Keratinocyte (primary cell): Measurements from ENCODE around the gene CRIM1. TPM values are rescaled to one million over a fixed set of nuclear protein-coding genes. Genes with fewer than 3 reads are reported as not detected.
A peak's percentile ranks its signal among the peaks of the same experiment; 100 is the strongest.

Experiments
- DNase-seq: peaks from one replicate; pipeline ENCODE4 v3.0.0-alpha.2; 2011; ENCODE audit warnings: low read depth, missing footprints, low spot score
- FAIRE-seq: peaks from 2 replicates; lab custom pipeline; 2011; peaks lifted over from hg19 to GRCh38; lab: Jason Lieb, UNC
- H2AFZ ChIP-seq: 2 replicates; pipeline ENCODE4 v1.6.0; 2012; ENCODE audit warnings: low read length, control low read depth, inconsistent platforms; ENCODE audit not compliant: control insufficient read depth
- H3K27ac ChIP-seq: 2 replicates; pipeline ENCODE4 v1.5.1; 2011; ENCODE audit warnings: low read length; ENCODE audit not compliant: control insufficient read depth, insufficient read depth
- H3K27me3 ChIP-seq: 3 replicates; pipeline ENCODE4 v1.6.0; 2011; ENCODE audit warnings: low read length; ENCODE audit not compliant: control insufficient read depth, insufficient read depth; ENCODE audit errors: extremely low read depth
- H3K36me3 ChIP-seq, 2 experiments: 2 replicates in 1 of 2; 3 replicates in 1 of 2; pipeline ENCODE4 v1.5.1; 2011; ENCODE audit warnings: low read length in 2 of 2, mild to moderate bottlenecking in 1 of 2; ENCODE audit not compliant: control insufficient read depth in 2 of 2, insufficient read depth in 2 of 2; ENCODE audit errors: extremely low read depth in 1 of 2
- H3K4me1 ChIP-seq: 3 replicates; pipeline ENCODE4 v1.5.1; 2011; ENCODE audit warnings: low read length; ENCODE audit not compliant: control insufficient read depth, insufficient read depth; ENCODE audit errors: extremely low read depth
- H3K4me2 ChIP-seq: 3 replicates; pipeline ENCODE4 v1.6.0; 2011; ENCODE audit warnings: low read depth, low read length; ENCODE audit not compliant: control insufficient read depth, insufficient read depth; ENCODE audit errors: extremely low read depth
- H3K4me3 ChIP-seq, 3 experiments: fragments of 200-600 bp in 1 of 3; sonication (generic) in 1 of 3; 2 replicates in 2 of 3; 3 replicates in 1 of 3; pipeline ENCODE4 v1.5.1; 2011 to 2016; ENCODE audit warnings: low read length in 3 of 3, mild to moderate bottlenecking in 3 of 3, control low read depth in 2 of 3, inconsistent platforms in 1 of 3, low read depth in 1 of 3, mixed read lengths in 1 of 3, mixed run types in 1 of 3, moderate library complexity in 1 of 3; ENCODE audit not compliant: control insufficient read depth in 2 of 3, insufficient read depth in 2 of 3; ENCODE audit errors: extremely low read depth in 1 of 3
- H3K79me2 ChIP-seq: 2 replicates; pipeline ENCODE4 v1.6.0; 2012; ENCODE audit warnings: low read length; ENCODE audit not compliant: control insufficient read depth, insufficient read depth
- H3K9ac ChIP-seq: 3 replicates; pipeline ENCODE4 v1.6.0; 2011; ENCODE audit warnings: low read length; ENCODE audit not compliant: control insufficient read depth, insufficient read depth; ENCODE audit errors: extremely low read depth
- H3K9me1 ChIP-seq: 3 replicates; pipeline ENCODE4 v1.6.0; 2011; ENCODE audit warnings: low read length; ENCODE audit not compliant: control insufficient read depth, insufficient read depth; ENCODE audit errors: extremely low read depth
- H3K9me3 ChIP-seq: 2 replicates; pipeline ENCODE4 v1.5.1; 2012; ENCODE audit warnings: low read depth, low read length; ENCODE audit not compliant: control insufficient read depth
- H4K20me1 ChIP-seq: 3 replicates; pipeline ENCODE4 v1.6.0; 2011; ENCODE audit warnings: low read length; ENCODE audit not compliant: control insufficient read depth, insufficient read depth; ENCODE audit errors: extremely low read depth
- EZH2 ChIP-seq: IDR thresholded peaks from one replicate; pipeline ENCODE4 v1.6.1; 2012; ENCODE audit warnings: inconsistent platforms, mild to moderate bottlenecking, low read length, moderate library complexity
- dilution Hi-C: fragments of 300-500 bp; cut with MboI; formaldehyde crosslinking; loops from one replicate; pipeline ENCODE4 v1.7.0; 2020; ENCODE audit warnings: low sequenced_read_pairs; ENCODE audit not compliant: extremely low pct_ligation_motif_present
- polyA plus RNA-seq, 5 experiments: library from polyadenylated mRNA; depleted of rRNA in 3 of 5; stranded (reverse) in 3 of 5; stranded (forward) in 1 of 5; unstranded in 1 of 5; fragments of >200 nt; gene quantifications; 1 replicate in 1 of 5; 2 replicates in 3 of 5; 3 replicates in 1 of 5; pipeline versions ENCODE4 v1.2.1 to v1.2.3, GENCODE V29; 2011 to 2012; ENCODE audit warnings: missing spikeins in 2 of 5, low read depth in 1 of 5, low replicate concordance in 1 of 5
- TF ChIP-seq, protein P1 (sequence below), 3 experiments: IDR thresholded peaks in 1 of 3; conservative IDR thresholded peaks in 1 of 3; optimal IDR thresholded peaks in 1 of 3; 2 replicates in 2 of 3; 3 replicates in 1 of 3; pipeline versions ENCODE3 to v1.5.1; 2011; ENCODE audit warnings: low read length in 3 of 3, mild to moderate bottlenecking in 3 of 3, moderate library complexity in 2 of 3, control low read depth in 1 of 3, inconsistent platforms in 1 of 3; ENCODE audit not compliant: insufficient read depth in 2 of 3; ENCODE audit errors: extremely low read depth in 1 of 3

Gene CRIM1
- polyA plus RNA-seq, 1 donor (not counting 4 experiments of a cell fraction or from before 2014, with no cell fraction given), result 98.3 TPM

DNA sequence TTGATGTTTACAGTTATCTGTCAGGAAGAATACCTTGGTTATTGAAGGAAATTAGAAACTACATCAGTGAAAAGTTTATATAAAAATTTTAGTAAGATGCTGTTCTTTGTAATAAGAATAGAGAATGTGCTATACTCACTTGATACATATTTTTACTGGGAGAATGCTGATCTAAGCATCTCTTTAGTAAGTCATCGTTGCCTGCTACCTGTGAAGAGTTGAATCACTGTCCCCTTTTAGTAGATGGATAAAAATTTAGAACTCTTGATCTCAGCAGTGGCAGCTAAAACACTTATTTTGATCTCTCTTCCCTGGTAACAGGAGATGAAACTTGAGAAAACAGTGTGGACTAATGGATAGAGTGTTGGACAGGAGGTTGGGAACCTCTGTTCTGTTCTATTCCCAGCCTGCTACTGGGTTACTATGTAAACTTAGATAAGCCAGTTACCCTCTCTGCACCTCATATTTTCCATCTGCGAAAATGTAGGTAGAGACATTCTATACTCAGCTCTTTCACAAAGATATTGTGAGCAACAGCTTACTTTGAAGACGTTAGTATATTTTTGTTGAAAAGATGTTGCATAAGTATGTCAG is 142.1 kb downstream of the CRIM1 start:
- H3K4me3 ChIP-seq, result no peak overlapping the region
- no peaks in the 10 kb centered on the region for H3K4me1 ChIP-seq
- dilution Hi-C loops, result no loop called here
- no peak overlapping the region for H3K4me2 ChIP-seq
- H3K9me3 ChIP-seq, result no peaks in the 10 kb centered on the region
- H2AFZ ChIP-seq, result no peak overlapping the region
- TF ChIP-seq EZH2, result no peak
- TF ChIP-seq, protein P1, sequence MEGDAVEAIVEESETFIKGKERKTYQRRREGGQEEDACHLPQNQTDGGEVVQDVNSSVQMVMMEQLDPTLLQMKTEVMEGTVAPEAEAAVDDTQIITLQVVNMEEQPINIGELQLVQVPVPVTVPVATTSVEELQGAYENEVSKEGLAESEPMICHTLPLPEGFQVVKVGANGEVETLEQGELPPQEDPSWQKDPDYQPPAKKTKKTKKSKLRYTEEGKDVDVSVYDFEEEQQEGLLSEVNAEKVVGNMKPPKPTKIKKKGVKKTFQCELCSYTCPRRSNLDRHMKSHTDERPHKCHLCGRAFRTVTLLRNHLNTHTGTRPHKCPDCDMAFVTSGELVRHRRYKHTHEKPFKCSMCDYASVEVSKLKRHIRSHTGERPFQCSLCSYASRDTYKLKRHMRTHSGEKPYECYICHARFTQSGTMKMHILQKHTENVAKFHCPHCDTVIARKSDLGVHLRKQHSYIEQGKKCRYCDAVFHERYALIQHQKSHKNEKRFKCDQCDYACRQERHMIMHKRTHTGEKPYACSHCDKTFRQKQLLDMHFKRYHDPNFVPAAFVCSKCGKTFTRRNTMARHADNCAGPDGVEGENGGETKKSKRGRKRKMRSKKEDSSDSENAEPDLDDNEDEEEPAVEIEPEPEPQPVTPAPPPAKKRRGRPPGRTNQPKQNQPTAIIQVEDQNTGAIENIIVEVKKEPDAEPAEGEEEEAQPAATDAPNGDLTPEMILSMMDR (optimal IDR thresholded peaks at IDR 0.05 in 1 of 3, IDR thresholded peaks at IDR 0.05 in 1 of 3, conservative IDR thresholded peaks at IDR 0.05 in 1 of 3; ENCODE audit: extremely low read depth in 1 of 3, insufficient read depth in 2 of 3, low read length in 3 of 3), result no peak
- no peaks in the 10 kb centered on the region for H3K27me3 ChIP-seq
- DNase-seq (no peak), FAIRE-seq (peak; percentile 63)
- no peaks in the 10 kb centered on the region for H3K9me1 ChIP-seq
- H3K36me3 ChIP-seq, result peaks cover 14 to 37% of the 10 kb centered on the region in 2 experiments
- H3K79me2 ChIP-seq, result peaks cover 12% of the 10 kb centered on the region
- no peak overlapping the region for H3K27ac ChIP-seq
- H4K20me1 ChIP-seq, result no peaks in the 10 kb centered on the region
- H3K9ac ChIP-seq, result no peak overlapping the region

DNA sequence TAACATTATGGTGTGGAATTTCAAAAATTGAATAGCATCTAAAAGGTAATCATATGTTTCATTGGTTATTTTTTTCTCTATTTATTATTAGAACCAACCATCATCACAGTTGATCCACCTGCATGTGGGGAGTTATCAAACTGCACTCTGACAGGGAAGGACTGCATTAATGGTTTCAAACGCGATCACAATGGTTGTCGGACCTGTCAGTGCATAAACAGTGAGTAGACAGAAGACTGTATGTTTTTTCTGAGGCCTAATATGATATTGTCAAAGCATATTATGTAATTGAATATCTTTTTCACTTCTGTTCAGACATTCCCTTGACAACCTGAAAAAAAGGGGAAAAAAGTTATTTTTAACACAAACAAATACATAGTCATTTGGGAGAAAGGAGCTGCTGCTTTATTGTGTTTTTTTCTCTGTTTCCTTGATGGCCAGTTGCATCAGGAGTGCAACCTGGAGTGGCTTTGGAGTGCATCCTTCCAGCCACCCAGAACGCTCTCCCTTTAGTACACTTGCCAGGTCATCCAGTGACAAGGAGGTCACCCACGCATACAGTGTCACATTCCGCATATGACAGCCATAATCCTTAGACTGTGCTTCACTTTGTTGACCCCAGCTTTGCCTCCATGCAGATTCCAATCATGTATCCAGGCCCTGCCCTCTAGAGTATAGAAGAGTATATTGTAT is 143.7 kb downstream of the CRIM1 start:
- peaks cover 22 to 34% of the 10 kb centered on the region in 2 experiments for H3K36me3 ChIP-seq

More for the DNA sequence above, 143.7 kb downstream of the CRIM1 start:
- Histone ChIP-seq H3K9ac (no peak overlapping the region), H3K79me2 (peaks cover 10% of the 10 kb centered on the region), H3K4me1 (no peaks in the 10 kb centered on the region), H4K20me1 (no peaks in the 10 kb centered on the region), H3K9me1 (no peaks in the 10 kb centered on the region), H3K9me3 (no peaks in the 10 kb centered on the region), H3K27ac (no peak overlapping the region), H2AFZ (no peak overlapping the region), H3K4me3 (no peak overlapping the region), H3K27me3 (no peaks in the 10 kb centered on the region), H3K4me2 (no peak overlapping the region)
- FAIRE-seq (no peak), DNase-seq (no peak)
- dilution Hi-C loops, result no loop called here
- TF ChIP-seq EZH2, result no peak
- TF ChIP-seq, protein P1 (optimal IDR thresholded peaks at IDR 0.05 in 1 of 3, IDR thresholded peaks at IDR 0.05 in 1 of 3, conservative IDR thresholded peaks at IDR 0.05 in 1 of 3; ENCODE audit: extremely low read depth in 1 of 3, insufficient read depth in 2 of 3, low read length in 3 of 3), result no peak
